Panc1 (cell line): ENCODE results near the gene TMEM151B.

ENCODE experiments used
- TCF7L2 ChIP-seq: IDR thresholded peaks from 2 replicates; pipeline ENCODE4 v1.6.1; 2011; ENCODE audit warnings: mild to moderate bottlenecking, low read depth, low read length, inconsistent platforms
- TF ChIP-seq, protein P1 (sequence below): fragments of 450-650 bp; IDR thresholded peaks from 2 replicates; pipeline ENCODE4 v1.5.1; 2017; ENCODE audit warnings: mild to moderate bottlenecking

DNA sequence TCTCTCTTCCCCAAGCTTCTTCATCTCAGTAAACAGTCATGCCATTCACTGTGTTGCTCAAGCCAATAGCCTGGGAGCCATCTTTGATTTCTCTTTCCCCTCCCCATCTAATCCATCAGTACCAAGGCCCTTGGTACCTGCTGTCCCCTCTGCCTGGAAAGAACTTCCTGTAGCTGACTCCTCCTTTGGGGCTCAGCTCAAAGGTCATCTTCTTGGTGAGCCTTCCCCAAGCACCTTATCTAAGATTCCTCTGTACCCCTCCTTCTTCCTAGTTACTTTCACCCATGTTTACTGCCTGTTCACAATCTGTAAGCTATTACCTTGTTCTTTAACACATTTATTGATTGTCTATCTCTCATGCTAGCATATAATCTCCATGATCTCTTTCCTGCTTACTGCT, 39.4 kb downstream of the TMEM151B start:
- TF ChIP-seq, protein P1, sequence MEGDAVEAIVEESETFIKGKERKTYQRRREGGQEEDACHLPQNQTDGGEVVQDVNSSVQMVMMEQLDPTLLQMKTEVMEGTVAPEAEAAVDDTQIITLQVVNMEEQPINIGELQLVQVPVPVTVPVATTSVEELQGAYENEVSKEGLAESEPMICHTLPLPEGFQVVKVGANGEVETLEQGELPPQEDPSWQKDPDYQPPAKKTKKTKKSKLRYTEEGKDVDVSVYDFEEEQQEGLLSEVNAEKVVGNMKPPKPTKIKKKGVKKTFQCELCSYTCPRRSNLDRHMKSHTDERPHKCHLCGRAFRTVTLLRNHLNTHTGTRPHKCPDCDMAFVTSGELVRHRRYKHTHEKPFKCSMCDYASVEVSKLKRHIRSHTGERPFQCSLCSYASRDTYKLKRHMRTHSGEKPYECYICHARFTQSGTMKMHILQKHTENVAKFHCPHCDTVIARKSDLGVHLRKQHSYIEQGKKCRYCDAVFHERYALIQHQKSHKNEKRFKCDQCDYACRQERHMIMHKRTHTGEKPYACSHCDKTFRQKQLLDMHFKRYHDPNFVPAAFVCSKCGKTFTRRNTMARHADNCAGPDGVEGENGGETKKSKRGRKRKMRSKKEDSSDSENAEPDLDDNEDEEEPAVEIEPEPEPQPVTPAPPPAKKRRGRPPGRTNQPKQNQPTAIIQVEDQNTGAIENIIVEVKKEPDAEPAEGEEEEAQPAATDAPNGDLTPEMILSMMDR: no peak
- TF ChIP-seq TCF7L2: no peak
